Measurements from ENCODE around the gene USF2. TPM values are rescaled to one million over a fixed set of nuclear protein-coding genes. Genes with fewer than 3 reads are reported as not detected.

Gene USF2
- total RNA-seq, 1 donor from 2014 or later = 142 TPM

GRCh38 chr19:35296644-35297514 is 28.1 kb downstream of the USF2 start:
- Mint-ChIP-seq H3K36me3 (ENCODE audit: low read depth) (no peaks in the 10 kb centered on the region), H3K27me3 (ENCODE audit: low read depth) (peaks cover 2% of the 10 kb centered on the region), H3K9me3 (no peaks in the 10 kb centered on the region), H3K27ac (no peak overlapping the region), H3K4me3 (ENCODE audit: low read depth) (no peak overlapping the region), H3K4me1 (ENCODE audit: low read depth) (no peaks in the 10 kb centered on the region)
- no peak for DNase-seq (ENCODE audit: low spot score)
- intact Hi-C loops (cut with micrococcal nuclease) = no loop called here

- Mint-ChIP-seq H3K9me3 (no peaks in the 10 kb centered on the region), H3K27me3 (ENCODE audit: low read depth) (peaks cover 2% of the 10 kb centered on the region), H3K27ac (no peak overlapping the region), H3K36me3 (ENCODE audit: low read depth) (no peaks in the 10 kb centered on the region), H3K4me3 (ENCODE audit: low read depth) (no peak overlapping the region), H3K4me1 (ENCODE audit: low read depth) (no peaks in the 10 kb centered on the region)
- intact Hi-C loops (cut with micrococcal nuclease) = no loop called here
- DNase-seq (ENCODE audit: low spot score) = no peak
Measured at GRCh38 chr19:35297515-35297848, 28.7 kb downstream of the USF2 start.

DNA sequence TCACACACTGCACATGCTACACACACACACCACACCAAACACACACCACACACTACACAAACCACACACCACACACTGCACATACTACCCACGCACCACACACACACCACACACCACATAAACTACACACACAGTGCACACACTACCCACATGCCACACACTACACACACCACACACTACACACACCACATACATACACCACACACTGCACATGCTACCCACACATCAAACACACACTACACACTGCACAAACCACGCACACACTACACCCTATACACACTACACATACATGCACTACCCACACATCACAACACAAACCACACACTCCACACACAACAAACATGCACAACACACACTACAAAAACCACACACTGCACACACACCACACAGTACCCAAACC is 29.2 kb downstream of the USF2 start:
- intact Hi-C loops (cut with micrococcal nuclease) = no loop called here
- Mint-ChIP-seq H3K27me3 (ENCODE audit: low read depth) (peaks cover 2% of the 10 kb centered on the region), H3K36me3 (ENCODE audit: low read depth) (no peaks in the 10 kb centered on the region), H3K9me3 (no peaks in the 10 kb centered on the region), H3K27ac (no peak overlapping the region), H3K4me1 (ENCODE audit: low read depth) (no peaks in the 10 kb centered on the region), H3K4me3 (ENCODE audit: low read depth) (no peak overlapping the region)
- no peak for DNase-seq (ENCODE audit: low spot score)

- no peaks in the 10 kb centered on the region for H3K9me3 Mint-ChIP-seq
- H3K27ac Mint-ChIP-seq = no peak overlapping the region
- DNase-seq (ENCODE audit: low spot score) = no peak
- intact Hi-C loops (cut with micrococcal nuclease) = no loop called here
- no peaks in the 10 kb centered on the region for H3K4me1 Mint-ChIP-seq (ENCODE audit: low read depth)
- H3K27me3 Mint-ChIP-seq (ENCODE audit: low read depth) = peaks cover 2% of the 10 kb centered on the region
- H3K4me3 Mint-ChIP-seq (ENCODE audit: low read depth) = no peak overlapping the region
- H3K36me3 Mint-ChIP-seq (ENCODE audit: low read depth) = no peaks in the 10 kb centered on the region
Measured at GRCh38 chr19:35298561-35298972, 29.8 kb downstream of the USF2 start.

GRCh38 chr19:35299523-35300338 is 31.0 kb downstream of the USF2 start:
- no peaks in the 10 kb centered on the region for H3K27me3 Mint-ChIP-seq (ENCODE audit: low read depth)
- no peaks in the 10 kb centered on the region for H3K36me3 Mint-ChIP-seq (ENCODE audit: low read depth)
- no peak overlapping the region for H3K4me3 Mint-ChIP-seq (ENCODE audit: low read depth)
- H3K27ac Mint-ChIP-seq = no peak overlapping the region
- intact Hi-C loops (cut with micrococcal nuclease) = no loop called here
- H3K9me3 Mint-ChIP-seq = no peaks in the 10 kb centered on the region
- no peaks in the 10 kb centered on the region for H3K4me1 Mint-ChIP-seq (ENCODE audit: low read depth)
- no peak for DNase-seq (ENCODE audit: low spot score)

- H3K4me3 Mint-ChIP-seq (ENCODE audit: low read depth) = no peak overlapping the region
- H3K4me1 Mint-ChIP-seq (ENCODE audit: low read depth) = no peaks in the 10 kb centered on the region
- no peaks in the 10 kb centered on the region for H3K27me3 Mint-ChIP-seq (ENCODE audit: low read depth)
Measured at GRCh38 chr19:35300339-35300649, 31.5 kb downstream of the USF2 start.

DNA sequence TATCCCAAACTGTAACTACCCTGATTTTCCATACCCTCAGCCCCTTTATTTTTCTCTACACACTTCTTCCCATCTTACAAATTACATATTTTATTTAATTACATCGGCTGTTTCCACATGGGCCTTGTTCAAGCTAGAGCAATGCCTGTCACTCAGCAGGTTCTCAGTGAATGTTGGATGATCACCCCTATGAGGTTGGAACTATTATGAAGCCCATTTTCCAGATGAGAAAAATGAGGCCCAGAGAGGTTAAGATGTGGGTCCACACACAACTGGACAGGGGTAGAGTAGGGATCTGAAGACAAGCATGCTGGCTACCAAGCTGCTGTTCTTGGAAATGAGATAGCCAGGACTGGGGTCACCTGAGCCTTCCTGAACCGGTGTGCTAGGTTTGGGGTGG is 33.2 kb downstream of the USF2 start:
- no peaks in the 10 kb centered on the region for H3K4me1 Mint-ChIP-seq (ENCODE audit: low read depth)
- no peak for DNase-seq (ENCODE audit: low spot score)
- no peak overlapping the region for H3K27ac Mint-ChIP-seq
- no peaks in the 10 kb centered on the region for H3K36me3 Mint-ChIP-seq (ENCODE audit: low read depth)
- no peaks in the 10 kb centered on the region for H3K27me3 Mint-ChIP-seq (ENCODE audit: low read depth)
- no peaks in the 10 kb centered on the region for H3K9me3 Mint-ChIP-seq
- H3K4me3 Mint-ChIP-seq (ENCODE audit: low read depth) = no peak overlapping the region
- intact Hi-C loops (cut with micrococcal nuclease) = no loop called here

More at GRCh38 chr19:35300339-35300649, 31.5 kb downstream of the USF2 start:
- no peaks in the 10 kb centered on the region for H3K36me3 Mint-ChIP-seq (ENCODE audit: low read depth)
- no peak overlapping the region for H3K27ac Mint-ChIP-seq
- no peak for DNase-seq (ENCODE audit: low spot score)
- no peaks in the 10 kb centered on the region for H3K9me3 Mint-ChIP-seq
- intact Hi-C loops (cut with micrococcal nuclease) = no loop called here

DNA sequence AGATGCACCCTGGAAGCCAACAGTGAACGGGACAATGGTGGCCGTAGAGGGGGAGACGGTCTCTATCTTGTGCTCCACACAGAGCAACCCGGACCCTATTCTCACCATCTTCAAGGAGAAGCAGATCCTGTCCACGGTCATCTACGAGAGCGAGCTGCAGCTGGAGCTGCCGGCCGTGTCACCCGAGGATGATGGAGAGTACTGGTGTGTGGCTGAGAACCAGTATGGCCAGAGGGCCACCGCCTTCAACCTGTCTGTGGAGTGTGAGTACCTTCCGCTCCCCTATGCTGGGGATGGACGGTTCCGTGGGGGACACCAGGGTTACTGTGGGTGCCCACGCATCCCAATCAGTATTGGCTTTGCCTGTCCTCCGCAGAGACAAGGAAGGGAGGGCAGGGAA is 33.7 kb downstream of the USF2 start:
- H3K4me3 Mint-ChIP-seq (ENCODE audit: low read depth) = no peak overlapping the region
- H3K36me3 Mint-ChIP-seq (ENCODE audit: low read depth) = no peaks in the 10 kb centered on the region
- DNase-seq (ENCODE audit: low spot score) = no peak
- H3K27ac Mint-ChIP-seq = no peak overlapping the region
- H3K4me1 Mint-ChIP-seq (ENCODE audit: low read depth) = no peaks in the 10 kb centered on the region
- H3K27me3 Mint-ChIP-seq (ENCODE audit: low read depth) = no peaks in the 10 kb centered on the region
- intact Hi-C loops (cut with micrococcal nuclease) = no loop called here
- H3K9me3 Mint-ChIP-seq = no peaks in the 10 kb centered on the region

- no peak for DNase-seq (ENCODE audit: low spot score)
- intact Hi-C loops (cut with micrococcal nuclease) = no loop called here
- Mint-ChIP-seq H3K27ac (no peak overlapping the region), H3K4me1 (ENCODE audit: low read depth) (no peaks in the 10 kb centered on the region), H3K9me3 (no peaks in the 10 kb centered on the region), H3K4me3 (ENCODE audit: low read depth) (no peak overlapping the region), H3K27me3 (ENCODE audit: low read depth) (no peaks in the 10 kb centered on the region), H3K36me3 (ENCODE audit: low read depth) (no peaks in the 10 kb centered on the region)
Measured at GRCh38 chr19:35303357-35303915, 34.7 kb downstream of the USF2 start.

GRCh38 chr19:35304036-35304435 is 35.3 kb downstream of the USF2 start:
- no peak for DNase-seq (ENCODE audit: low spot score)
- H3K9me3 Mint-ChIP-seq = no peaks in the 10 kb centered on the region
- no peak overlapping the region for H3K27ac Mint-ChIP-seq
- intact Hi-C loops (cut with micrococcal nuclease) = no loop called here
- no peaks in the 10 kb centered on the region for H3K36me3 Mint-ChIP-seq (ENCODE audit: low read depth)
- H3K4me3 Mint-ChIP-seq (ENCODE audit: low read depth) = no peak overlapping the region
- H3K27me3 Mint-ChIP-seq (ENCODE audit: low read depth) = no peaks in the 10 kb centered on the region
- H3K4me1 Mint-ChIP-seq (ENCODE audit: low read depth) = no peaks in the 10 kb centered on the region

DNA sequence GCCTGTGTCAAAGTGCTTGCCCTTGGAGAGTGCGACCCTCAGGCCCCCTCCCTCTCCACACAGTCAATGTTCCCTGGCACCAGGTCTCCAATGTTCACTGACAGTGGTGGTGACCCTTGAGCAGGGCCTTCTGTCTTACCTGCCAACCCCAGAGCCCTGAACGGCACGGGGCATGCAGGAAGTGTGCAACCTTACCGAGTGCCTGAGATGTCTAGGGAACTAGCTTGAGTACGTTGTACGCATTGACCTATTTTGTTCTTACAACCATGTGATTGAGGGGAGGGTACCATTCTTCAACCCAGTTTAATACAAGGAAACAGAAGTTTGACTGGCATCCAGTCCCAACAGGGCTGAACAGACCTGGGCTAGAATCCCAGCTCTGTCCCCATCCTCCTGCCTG is 36.4 kb downstream of the USF2 start:
- DNase-seq (ENCODE audit: low spot score) = no peak
- intact Hi-C loops (cut with micrococcal nuclease) = no loop called here
- no peaks in the 10 kb centered on the region for H3K36me3 Mint-ChIP-seq (ENCODE audit: low read depth)
- H3K9me3 Mint-ChIP-seq = no peaks in the 10 kb centered on the region
- no peaks in the 10 kb centered on the region for H3K4me1 Mint-ChIP-seq (ENCODE audit: low read depth)
- H3K27me3 Mint-ChIP-seq (ENCODE audit: low read depth) = no peaks in the 10 kb centered on the region
- no peak overlapping the region for H3K27ac Mint-ChIP-seq
- H3K4me3 Mint-ChIP-seq (ENCODE audit: low read depth) = no peak overlapping the region

DNA sequence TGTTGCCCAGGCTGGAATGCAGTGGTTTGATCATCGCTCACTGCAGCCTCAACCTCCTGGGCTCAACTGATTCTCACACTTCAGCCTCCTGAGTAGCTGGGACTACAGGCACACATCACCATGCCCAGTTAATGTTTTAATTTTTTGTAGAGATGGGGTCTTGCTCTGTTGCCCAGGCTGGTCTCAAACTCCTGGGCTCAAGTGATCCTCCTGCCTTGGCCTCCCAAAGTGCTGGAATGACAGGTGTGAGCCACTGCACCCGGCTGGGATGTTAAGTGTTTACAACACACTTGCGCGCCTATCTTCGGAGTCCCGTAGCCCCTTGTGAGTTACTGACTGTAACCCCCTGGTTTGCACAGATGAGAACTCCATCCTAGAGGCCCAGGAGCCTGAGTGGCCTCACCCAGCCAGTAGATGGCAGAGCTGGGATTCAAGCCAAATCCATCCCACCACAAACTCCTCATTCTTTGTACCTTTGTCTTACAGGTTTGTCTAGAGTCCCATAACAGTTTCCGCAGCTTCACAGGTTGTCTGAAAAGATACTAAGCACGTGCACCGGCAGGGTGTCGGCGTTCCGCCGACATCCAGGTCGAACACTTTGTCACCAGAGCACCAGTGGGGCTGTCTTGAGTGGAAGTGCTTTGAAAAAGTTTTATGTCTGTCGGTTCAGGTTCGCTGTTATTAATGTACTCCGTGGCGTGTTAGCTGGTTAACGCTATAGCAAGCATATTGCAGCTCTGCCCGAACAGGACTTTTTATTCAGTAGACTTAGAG is 37.9 kb downstream of the USF2 start:
- no peak for DNase-seq (ENCODE audit: low spot score)
- H3K27me3 Mint-ChIP-seq (ENCODE audit: low read depth) = no peaks in the 10 kb centered on the region
- no peak overlapping the region for H3K4me3 Mint-ChIP-seq (ENCODE audit: low read depth)
- H3K9me3 Mint-ChIP-seq = no peaks in the 10 kb centered on the region
- no peaks in the 10 kb centered on the region for H3K4me1 Mint-ChIP-seq (ENCODE audit: low read depth)
- intact Hi-C loops (cut with micrococcal nuclease) = no loop called here
- no peak overlapping the region for H3K27ac Mint-ChIP-seq
- no peaks in the 10 kb centered on the region for H3K36me3 Mint-ChIP-seq (ENCODE audit: low read depth)
